GM18909 (cell line): ENCODE measurements around the gene ADGRE2.

Source experiments
- ATAC-seq: cut with Tn5 transposase; IDR thresholded peaks from one replicate; pipeline ENCODE4 v1.9.1; 2021; ENCODE audit warnings: mild to moderate bottlenecking; ENCODE audit not compliant: unreplicated experiment, poor library complexity

Gene ADGRE2

GRCh38 chr19:14758816-14759215 lies 19.5 kb downstream of the ADGRE2 start:
- ATAC-seq: no peak

- ATAC-seq: no peak
These were observed 29.8 kb downstream of the ADGRE2 start for GRCh38 chr19:14748601-14749000.

GRCh38 chr19:14746886-14747285 lies 31.5 kb downstream of the ADGRE2 start:
- ATAC-seq: no peak

DNA sequence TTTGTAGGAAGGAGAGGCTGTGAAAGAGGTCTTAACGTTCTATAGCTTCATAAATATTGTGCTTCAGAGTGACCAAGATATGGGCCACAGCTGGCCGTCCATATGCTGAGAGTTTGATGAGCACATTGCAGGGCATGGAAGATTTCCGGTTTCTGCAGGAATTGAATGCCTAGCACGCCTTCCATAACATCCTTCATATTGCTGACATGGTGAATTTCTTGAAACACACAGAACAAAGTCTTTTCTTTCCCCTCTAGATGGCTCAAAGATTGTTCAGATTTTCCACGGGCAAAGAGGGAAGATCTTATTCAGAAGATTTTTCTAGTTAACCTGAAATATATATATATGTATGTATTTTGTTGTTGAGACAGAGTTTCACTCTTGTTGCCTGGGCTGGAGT lies 42.4 kb downstream of the ADGRE2 start:
- no peak for ATAC-seq

- no peak for ATAC-seq
These were observed 44.8 kb downstream of the ADGRE2 start for GRCh38 chr19:14733574-14733973.

GRCh38 chr19:14732510-14732909 lies 45.9 kb downstream of the ADGRE2 start:
- no peak for ATAC-seq

- ATAC-seq: no peak
These were observed 47.2 kb downstream of the ADGRE2 start for GRCh38 chr19:14731200-14731599.

- no peak for ATAC-seq
These were observed 49.8 kb downstream of the ADGRE2 start for GRCh38 chr19:14728595-14728994.

- ATAC-seq: no peak
These were observed 56.2 kb downstream of the ADGRE2 start for GRCh38 chr19:14722127-14722526.

DNA sequence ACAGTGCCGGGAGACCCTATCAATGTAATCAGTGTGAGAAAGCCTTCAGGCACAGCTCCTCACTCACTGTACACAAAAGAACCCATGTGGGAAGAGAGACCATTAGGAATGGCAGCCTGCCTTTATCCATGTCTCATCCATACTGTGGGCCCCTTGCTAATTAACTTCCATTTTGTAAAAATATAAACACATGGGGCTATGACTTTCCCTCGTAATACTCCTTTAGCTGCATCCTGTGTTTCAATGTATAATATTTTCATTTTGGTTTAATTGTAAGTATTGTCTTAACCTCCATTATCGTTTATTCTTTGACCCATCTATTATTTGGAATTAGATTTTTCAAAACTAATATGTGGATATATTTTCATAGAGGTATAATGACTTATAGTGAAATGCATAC lies 59.2 kb downstream of the ADGRE2 start:
- no peak for ATAC-seq

- ATAC-seq: no peak
These were observed 59.7 kb downstream of the ADGRE2 start for GRCh38 chr19:14718522-14719116.

DNA sequence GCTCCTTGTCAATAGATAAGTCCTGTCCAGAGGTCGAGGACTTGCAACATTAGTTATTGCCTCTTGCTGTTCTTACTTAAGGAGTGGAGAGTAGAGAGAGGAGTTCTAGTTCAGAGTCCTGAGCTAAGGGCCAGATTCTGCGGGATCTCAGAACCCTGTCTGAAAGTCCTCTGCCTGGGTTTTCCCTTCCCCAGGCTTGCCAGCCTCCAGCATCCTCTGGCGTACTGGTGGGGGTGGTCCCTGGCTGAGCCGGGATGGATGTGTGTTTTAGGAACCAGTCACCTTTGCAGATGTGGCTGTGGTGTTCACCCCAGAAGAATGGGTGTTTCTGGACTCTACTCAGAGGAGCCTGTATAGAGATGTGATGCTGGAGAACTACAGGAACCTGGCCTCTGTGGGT lies 62.5 kb downstream of the ADGRE2 start:
- ATAC-seq: no peak

DNA sequence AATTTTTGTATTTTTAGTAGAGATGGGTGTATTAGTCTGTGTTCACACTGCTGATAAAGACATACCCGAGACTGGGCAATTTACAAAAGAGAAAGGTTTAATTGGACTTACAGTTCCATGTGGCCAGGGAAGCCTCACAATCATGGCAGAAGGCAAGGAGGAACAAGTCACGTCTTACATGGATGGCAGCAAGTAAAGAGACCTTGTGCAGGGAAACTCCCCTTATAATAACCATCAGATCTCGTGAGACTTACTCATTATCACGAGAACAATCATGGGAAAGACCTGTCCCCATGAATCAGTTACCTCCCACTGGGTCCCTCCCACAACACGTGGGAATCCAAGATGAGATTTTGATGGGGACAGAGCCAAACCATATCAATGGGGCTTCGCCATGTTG lies 73.9 kb downstream of the ADGRE2 start:
- no peak for ATAC-seq

DNA sequence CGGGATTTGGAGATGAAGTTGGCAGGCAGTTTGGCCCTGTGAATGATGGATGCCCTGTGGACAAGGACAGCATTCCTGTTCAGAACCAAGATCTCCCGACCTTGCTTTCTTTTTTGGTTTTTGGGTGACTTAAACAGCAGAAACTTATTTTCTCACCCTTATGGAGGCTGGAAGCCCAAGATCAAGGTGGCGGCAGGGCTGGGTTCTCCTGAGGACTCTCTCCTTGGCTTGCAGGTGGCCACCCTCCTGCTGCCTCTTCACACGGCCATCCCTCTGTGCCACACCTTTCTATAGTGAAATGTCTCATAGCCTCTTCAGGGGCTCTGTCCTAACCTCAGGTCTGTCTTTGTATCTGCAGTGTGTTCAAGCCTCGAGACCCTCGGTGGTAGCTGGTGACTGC lies 74.5 kb downstream of the ADGRE2 start:
- ATAC-seq: no peak

GRCh38 chr19:14700711-14701375 lies 77.5 kb downstream of the ADGRE2 start:
- ATAC-seq: no peak

GRCh38 chr19:14699641-14700040 lies 78.7 kb downstream of the ADGRE2 start:
- ATAC-seq: no peak

GRCh38 chr19:14695471-14695870 lies 82.9 kb downstream of the ADGRE2 start:
- ATAC-seq: no peak

GRCh38 chr19:14694641-14695266 lies 83.6 kb downstream of the ADGRE2 start:
- no peak for ATAC-seq

GRCh38 chr19:14689598-14690503 lies 88.5 kb downstream of the ADGRE2 start, which contains the start of gene ZNF333:
ZNF333 (plus strand) TSS chr19:14690048; CDS start chr19:14693492, 3,444 bp downstream.
- peak; percentile 89 for ATAC-seq

- no peak for ATAC-seq
These were observed 91.9 kb downstream of the ADGRE2 start for GRCh38 chr19:14686411-14686810.

- ATAC-seq: no peak
These were observed 94.9 kb downstream of the ADGRE2 start for GRCh38 chr19:14683439-14683838.
